Neural progenitor cell (in vitro differentiated cells): ENCODE results near the gene TAGLN3.
"Not testable (repeated sequence)": the region's sequence is repeated elsewhere in the genome, so short reads cannot be mapped to it uniquely, and the experiment has no call there.

Source experiments
- CTCF ChIP-seq: fragments of 200-600 bp; sonication (generic); IDR thresholded peaks from 2 replicates; pipeline ENCODE4 v1.5.1; 2017; ENCODE audit warnings: antibody characterized with exemption, mild to moderate bottlenecking
- EZH2 ChIP-seq: fragments of 200-600 bp; sonication (generic); IDR thresholded peaks from 2 replicates; pipeline ENCODE4 v1.6.1; 2017; ENCODE audit warnings: antibody characterized with exemption, mild to moderate bottlenecking, moderate library complexity
- EZH2phosphoT487 ChIP-seq: fragments of 200-600 bp; sonication (generic); IDR thresholded peaks from 2 replicates; pipeline ENCODE4 v1.6.1; 2017; ENCODE audit warnings: antibody characterized with exemption

GRCh38 chr3:112037194-112037593, 38.5 kb downstream of the TAGLN3 start:
- not testable (repeated sequence) for TF ChIP-seq CTCF, EZH2, EZH2phosphoT487
